COLO668 (cell line): ENCODE measurements around the gene DRC3.
"Not testable (repeated sequence)": the region's sequence is repeated elsewhere in the genome, so short reads cannot be mapped to it uniquely, and the experiment has no call there.

Experiments used
- DNase-seq: peaks from one replicate; lab custom pipeline; 2025; ENCODE audit not compliant: unreplicated experiment; lab: John Stamatoyannopoulos, UW

Gene DRC3

GRCh38 chr17:17990282-17990681 is 17.6 kb downstream of the DRC3 start:
- no peak for DNase-seq

GRCh38 chr17:17993366-17993765 is 20.7 kb downstream of the DRC3 start:
- DNase-seq: no peak

- DNase-seq: no peak
These were observed 21.2 kb downstream of the DRC3 start for GRCh38 chr17:17993852-17994251.

GRCh38 chr17:17994271-17995069 is 21.8 kb downstream of the DRC3 start:
- peak; percentile 26 for DNase-seq

- not testable (repeated sequence) for DNase-seq
These were observed 23.2 kb downstream of the DRC3 start for GRCh38 chr17:17995887-17996286.

- DNase-seq: no peak
These were observed 26.3 kb downstream of the DRC3 start for GRCh38 chr17:17998934-17999333.

- DNase-seq: no peak
These were observed 26.8 kb downstream of the DRC3 start for GRCh38 chr17:17999364-18000029.

GRCh38 chr17:18000030-18000408 is 27.4 kb downstream of the DRC3 start:
- DNase-seq: no peak

- DNase-seq: no peak
These were observed 29.5 kb downstream of the DRC3 start for GRCh38 chr17:18002171-18002570.

GRCh38 chr17:18004345-18004744 is 31.7 kb downstream of the DRC3 start:
- DNase-seq: peak; percentile 14

GRCh38 chr17:18004884-18005305 is 32.2 kb downstream of the DRC3 start:
- peak; percentile 2 for DNase-seq

GRCh38 chr17:18005496-18005895 is 32.8 kb downstream of the DRC3 start:
- no peak for DNase-seq

GRCh38 chr17:18006495-18007239 is 34.0 kb downstream of the DRC3 start:
- no peak for DNase-seq

GRCh38 chr17:18008496-18009268 is 36.0 kb downstream of the DRC3 start:
- no peak for DNase-seq

GRCh38 chr17:18009609-18010420 is 37.2 kb downstream of the DRC3 start:
- DNase-seq: no peak

- no peak for DNase-seq
These were observed 38.6 kb downstream of the DRC3 start for GRCh38 chr17:18011286-18011685.

GRCh38 chr17:18014006-18014405 is 41.3 kb downstream of the DRC3 start:
- DNase-seq: no peak

GRCh38 chr17:18015593-18015992 is 42.9 kb downstream of the DRC3 start:
- DNase-seq: no peak

- DNase-seq: no peak
These were observed 43.8 kb downstream of the DRC3 start for GRCh38 chr17:18016426-18016825.

GRCh38 chr17:18017958-18018357 is 45.3 kb downstream of the DRC3 start:
- DNase-seq: no peak
